HCT116 (cell line): ENCODE measurements around the gene CNTNAP2. TPM values are rescaled to one million over a fixed set of nuclear protein-coding genes. Genes with fewer than 3 reads are reported as not detected.

Experiments used
- ATAC-seq: fragments of 200-7000 bp; cut with Tn5 transposase; 2 replicates; pipeline ENCODE4 v1.9.1; 2020; ENCODE audit warnings: mild to moderate bottlenecking, moderate library complexity
- BruUV-seq: library from RNA; stranded (reverse); fragments of 400-500 nt; replicated peaks from 2 replicates; lab custom pipeline; 2021; lab: Mats Ljungman, UMichigan
- CTCF ChIA-PET: fragments of 300-600 bp; sonication (Branson Sonifier 250); formaldehyde crosslinking; loops from one replicate; lab custom pipeline; 2021; ENCODE audit warnings: antibody characterized with exemption; lab: Charles Lee
- POLR2A ChIA-PET: fragments of 300-600, 350-600 bp; sonication (Branson Sonifier 250); formaldehyde crosslinking; loops from one replicate; lab custom pipeline; 2021; ENCODE audit warnings: antibody characterized with exemption; lab: Charles Lee
- RAD21 ChIA-PET, 2 experiments: fragments of 300-600 bp; sonication (Branson Sonifier 250); formaldehyde crosslinking; loops; one replicate each; lab custom pipeline; 2023; ENCODE audit warnings: low total read pairs in 2 of 2; ENCODE audit not compliant: uncharacterized antibody in 2 of 2, unreplicated experiment in 2 of 2, low non-redundant PET in 1 of 2; lab: Charles Lee
- DNase-seq: peaks from one replicate; pipeline ENCODE4 v3.0.0-alpha.2; 2010; ENCODE audit warnings: low read depth, low spot score
- H2AFZ ChIP-seq: fragments of 200-600 bp; shearing (Covaris generic), sonication (generic); 2 replicates; pipeline ENCODE4 v1.6.1; 2017; ENCODE audit warnings: low read depth, mixed run types, mixed read lengths, antibody characterized with exemption, low read length; ENCODE audit not compliant: poor library complexity, severe bottlenecking
- H3K27ac ChIP-seq: 2 replicates; pipeline ENCODE4 v1.5.1; 2012; ENCODE audit warnings: low read depth, low read length
- H3K27me3 ChIP-seq: fragments of 200-600 bp; sonication (generic); 2 replicates; pipeline ENCODE4 v1.6.1; 2016; ENCODE audit warnings: mixed run types, low read length, mixed read lengths; ENCODE audit not compliant: insufficient read depth
- H3K36me3 ChIP-seq, 2 experiments: fragments of 200-500 bp in 1 of 2; fragments of 200-600 bp in 1 of 2; sonication (Bioruptor generic) in 1 of 2; sonication (generic) in 1 of 2; 2 replicates each; pipeline versions ENCODE4 v1.5.1 to v1.6.1; 2014 to 2016; ENCODE audit warnings: low read length in 2 of 2, inconsistent platforms in 1 of 2, mixed read lengths in 1 of 2, mixed run types in 1 of 2; ENCODE audit not compliant: insufficient read depth in 2 of 2, control insufficient read depth in 1 of 2
- H3K4me1 ChIP-seq, 2 experiments: fragments of 200-600 bp in 1 of 2; sonication (generic) in 1 of 2; 2 replicates each; pipeline versions ENCODE4 v1.5.1 to v1.6.1; 2012 to 2017; ENCODE audit warnings: low read length in 2 of 2, inconsistent platforms in 1 of 2, mild to moderate bottlenecking in 1 of 2, mixed read lengths in 1 of 2, mixed run types in 1 of 2, moderate library complexity in 1 of 2; ENCODE audit not compliant: insufficient read depth in 2 of 2, control insufficient read depth in 1 of 2
- H3K4me2 ChIP-seq: fragments of 200-600 bp; sonication (generic); 2 replicates; pipeline ENCODE4 v1.6.1; 2017; ENCODE audit warnings: mixed run types, low read length, mixed read lengths
- H3K4me3 ChIP-seq, 2 experiments: fragments of 200-600 bp in 1 of 2; sonication (generic) in 1 of 2; replicated peaks in 1 of 2; 2 replicates each; pipeline ENCODE4 v1.5.1; 2011 to 2016; ENCODE audit warnings: low read length in 2 of 2, control low read depth in 1 of 2, low read depth in 1 of 2, mild to moderate bottlenecking in 1 of 2, mixed read lengths in 1 of 2, mixed run types in 1 of 2
- H3K79me2 ChIP-seq: fragments of 200-600 bp; sonication (generic); 2 replicates; pipeline ENCODE4 v1.6.1; 2017; ENCODE audit warnings: mild to moderate bottlenecking, mixed run types, low read length, moderate library complexity, mixed read lengths; ENCODE audit not compliant: insufficient read depth
- H3K9ac ChIP-seq: fragments of 200-600 bp; sonication (generic); 2 replicates; pipeline ENCODE4 v1.6.1; 2016; ENCODE audit warnings: low read length, mixed read lengths
- H3K9me2 ChIP-seq: fragments of 200-600 bp; sonication (generic), shearing (Covaris generic); 2 replicates; pipeline ENCODE4 v1.6.1; 2017; ENCODE audit warnings: mixed run types, mild to moderate bottlenecking, moderate library complexity; ENCODE audit not compliant: insufficient read depth
- H3K9me3 ChIP-seq, 2 experiments: fragments of 200-500 bp in 1 of 2; fragments of 200-600 bp in 1 of 2; sonication (Bioruptor generic) in 1 of 2; sonication (generic) in 1 of 2; 2 replicates each; pipeline ENCODE4 v1.6.1; 2014 to 2017; ENCODE audit warnings: low read length in 2 of 2, mixed read lengths in 2 of 2, inconsistent platforms in 1 of 2, low read depth in 1 of 2, mild to moderate bottlenecking in 1 of 2, mixed run types in 1 of 2, moderate library complexity in 1 of 2; ENCODE audit not compliant: control insufficient read depth in 1 of 2, insufficient read depth in 1 of 2
- H4K20me1 ChIP-seq: fragments of 200-600 bp; sonication (generic), shearing (Covaris generic); 2 replicates; pipeline ENCODE4 v1.6.1; 2017; ENCODE audit warnings: mixed run types, mild to moderate bottlenecking, moderate library complexity; ENCODE audit not compliant: insufficient read depth
- CEBPB ChIP-seq: IDR thresholded peaks from 2 replicates; pipeline ENCODE4 v1.6.1; 2012; ENCODE audit warnings: low read depth
- ELF1 ChIP-seq: IDR thresholded peaks from 2 replicates; pipeline ENCODE4 v1.6.1; 2012; ENCODE audit warnings: low read depth, borderline replicate concordance
- EZH2 ChIP-seq: fragments of 200-600 bp; sonication (generic); IDR thresholded peaks from 2 replicates; pipeline ENCODE4 v1.6.1; 2017; ENCODE audit warnings: antibody characterized with exemption, mixed run types
- EZH2phosphoT487 ChIP-seq: fragments of 200-600 bp; IDR thresholded peaks from 2 replicates; pipeline ENCODE4 v1.6.1; 2018; ENCODE audit warnings: antibody characterized with exemption, borderline replicate concordance
- FOSL1 ChIP-seq: IDR thresholded peaks from 2 replicates; pipeline ENCODE4 v1.6.1; 2012; ENCODE audit warnings: low read depth
- POLR2AphosphoS5 ChIP-seq: IDR thresholded peaks from 2 replicates; pipeline ENCODE4 v1.6.1; 2011; ENCODE audit warnings: mild to moderate bottlenecking, low read depth, low read length, moderate library complexity
- RAD21 ChIP-seq: IDR thresholded peaks from 2 replicates; pipeline ENCODE4 v1.6.1; 2012; ENCODE audit warnings: low read depth, mild to moderate bottlenecking
- SP1 ChIP-seq: IDR thresholded peaks from 2 replicates; pipeline ENCODE4 v1.6.1; 2012; ENCODE audit warnings: low read depth
- SRF ChIP-seq: IDR thresholded peaks from 2 replicates; pipeline ENCODE4 v1.6.1; 2012; ENCODE audit warnings: low read depth
- TCF7L2 ChIP-seq: IDR thresholded peaks from 2 replicates; pipeline ENCODE4 v1.7.0; 2011; ENCODE audit warnings: borderline replicate concordance, inconsistent platforms; ENCODE audit not compliant: insufficient read depth, insufficient read length; ENCODE audit errors: extremely low read depth
- YY1 ChIP-seq: IDR thresholded peaks from 2 replicates; pipeline ENCODE4 v1.6.1; 2011; ENCODE audit warnings: low read length, low read depth, moderate library complexity, mild to moderate bottlenecking; ENCODE audit not compliant: insufficient replicate concordance; ENCODE audit errors: extremely low read depth
- intact Hi-C: fragments of 100-400 bp; cut with micrococcal nuclease; formaldehyde crosslinking; loops from 2 replicates; pipeline ENCODE4 v1.10.0; 2022
- total RNA-seq: library from RNA; stranded (reverse); gene quantifications from one replicate; pipeline ENCODE4 v1.2.1, GENCODE V29; 2021; ENCODE audit not compliant: unreplicated experiment
- TF ChIP-seq, protein P1 (sequence below): IDR thresholded peaks from 2 replicates; pipeline ENCODE4 v1.6.1; 2012; ENCODE audit warnings: low read depth
- TF ChIP-seq, protein P2 (sequence below), 3 experiments: fragments of 200-600 bp in 1 of 3; sonication (generic) in 1 of 3; IDR thresholded peaks in 2 of 3; conservative IDR thresholded peaks in 1 of 3; 2 replicates each; pipeline ENCODE4 v1.5.1; 2012 to 2017; ENCODE audit warnings: low read depth in 2 of 3, low read length in 2 of 3, antibody characterized with exemption in 1 of 3, borderline replicate concordance in 1 of 3, control low read depth in 1 of 3, mild to moderate bottlenecking in 1 of 3, mixed read lengths in 1 of 3, mixed run types in 1 of 3, moderate library complexity in 1 of 3; ENCODE audit not compliant: insufficient read depth in 1 of 3
- TF ChIP-seq, protein P3 (sequence below): IDR thresholded peaks from 2 replicates; pipeline ENCODE4 v1.6.1; 2012

CNTNAP2 gene
- total RNA-seq, 1 experiment from 2014 or later, result 0.37 TPM

DNA sequence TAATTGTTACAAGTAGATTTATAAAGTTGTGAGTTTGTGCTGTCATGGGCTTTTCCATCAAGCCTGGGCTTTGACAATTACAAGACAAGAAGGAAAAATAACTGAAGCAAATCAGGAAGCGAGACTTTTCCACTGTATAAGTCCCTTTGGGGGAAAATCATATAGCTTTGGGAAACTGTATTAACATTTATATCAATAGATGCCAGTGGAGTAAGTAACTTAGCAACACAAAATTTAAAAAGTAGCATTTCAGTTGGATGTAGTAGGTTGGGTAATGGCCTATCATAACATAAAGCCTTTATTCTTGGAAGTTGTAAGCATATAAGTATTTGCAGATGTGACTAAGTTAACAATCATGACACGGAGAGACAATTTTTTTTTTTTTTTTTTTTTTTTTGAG is 931.1 kb downstream of the CNTNAP2 start:
- H3K79me2 ChIP-seq, result no peaks in the 10 kb centered on the region

DNA sequence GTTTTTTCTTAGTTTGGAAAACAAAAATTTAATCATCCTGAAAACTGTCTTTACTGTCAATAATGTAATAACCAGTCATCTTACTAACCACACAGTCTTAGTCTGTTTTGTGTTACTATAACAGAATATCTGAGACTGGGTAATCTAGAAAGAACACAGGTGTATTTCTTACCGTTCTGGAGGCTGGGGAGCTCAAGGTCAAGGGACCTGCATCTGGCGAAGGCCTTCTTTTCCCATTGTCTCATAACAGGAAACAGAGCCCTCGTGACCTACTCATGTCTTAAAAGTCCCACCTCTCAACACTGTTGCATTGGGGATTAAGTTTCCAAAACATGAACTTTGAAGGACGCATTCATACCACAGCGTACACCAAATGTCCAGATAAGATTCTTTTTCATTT is 932.3 kb downstream of the CNTNAP2 start:
- Histone ChIP-seq H3K27me3 (no peaks in the 10 kb centered on the region), H3K9ac (no peak overlapping the region), H2AFZ (no peak overlapping the region), H3K36me3 (no peaks in the 10 kb centered on the region), H3K27ac (no peak overlapping the region), H3K4me1 (no peaks in the 10 kb centered on the region), H3K9me2 (no peaks in the 10 kb centered on the region), H3K79me2 (no peaks in the 10 kb centered on the region), H3K4me2 (no peak overlapping the region), H4K20me1 (no peaks in the 10 kb centered on the region), H3K9me3 (peaks cover 3 to 21% of the 10 kb centered on the region in 2 experiments; a peak in 2 of 4 replicates), H3K4me3 (no peak overlapping the region)
- intact Hi-C loops, result no loop called here
- ChIA-PET RAD21 (no interaction called here), POLR2A (no interaction called here), CTCF (no interaction called here)
- ATAC-seq, result no peak
- BruUV-seq, result no TSS peak
- no peak for DNase-seq
- no peak for TF ChIP-seq YY1
- TF ChIP-seq CEBPB, result no peak
- TF ChIP-seq EZH2phosphoT487, result no peak
- TF ChIP-seq, protein P1, sequence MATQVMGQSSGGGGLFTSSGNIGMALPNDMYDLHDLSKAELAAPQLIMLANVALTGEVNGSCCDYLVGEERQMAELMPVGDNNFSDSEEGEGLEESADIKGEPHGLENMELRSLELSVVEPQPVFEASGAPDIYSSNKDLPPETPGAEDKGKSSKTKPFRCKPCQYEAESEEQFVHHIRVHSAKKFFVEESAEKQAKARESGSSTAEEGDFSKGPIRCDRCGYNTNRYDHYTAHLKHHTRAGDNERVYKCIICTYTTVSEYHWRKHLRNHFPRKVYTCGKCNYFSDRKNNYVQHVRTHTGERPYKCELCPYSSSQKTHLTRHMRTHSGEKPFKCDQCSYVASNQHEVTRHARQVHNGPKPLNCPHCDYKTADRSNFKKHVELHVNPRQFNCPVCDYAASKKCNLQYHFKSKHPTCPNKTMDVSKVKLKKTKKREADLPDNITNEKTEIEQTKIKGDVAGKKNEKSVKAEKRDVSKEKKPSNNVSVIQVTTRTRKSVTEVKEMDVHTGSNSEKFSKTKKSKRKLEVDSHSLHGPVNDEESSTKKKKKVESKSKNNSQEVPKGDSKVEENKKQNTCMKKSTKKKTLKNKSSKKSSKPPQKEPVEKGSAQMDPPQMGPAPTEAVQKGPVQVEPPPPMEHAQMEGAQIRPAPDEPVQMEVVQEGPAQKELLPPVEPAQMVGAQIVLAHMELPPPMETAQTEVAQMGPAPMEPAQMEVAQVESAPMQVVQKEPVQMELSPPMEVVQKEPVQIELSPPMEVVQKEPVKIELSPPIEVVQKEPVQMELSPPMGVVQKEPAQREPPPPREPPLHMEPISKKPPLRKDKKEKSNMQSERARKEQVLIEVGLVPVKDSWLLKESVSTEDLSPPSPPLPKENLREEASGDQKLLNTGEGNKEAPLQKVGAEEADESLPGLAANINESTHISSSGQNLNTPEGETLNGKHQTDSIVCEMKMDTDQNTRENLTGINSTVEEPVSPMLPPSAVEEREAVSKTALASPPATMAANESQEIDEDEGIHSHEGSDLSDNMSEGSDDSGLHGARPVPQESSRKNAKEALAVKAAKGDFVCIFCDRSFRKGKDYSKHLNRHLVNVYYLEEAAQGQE, result no peak
- TF ChIP-seq ELF1, result no peak
- TF ChIP-seq TCF7L2, result no peak
- no peak for TF ChIP-seq POLR2AphosphoS5

More for the DNA sequence above, 931.1 kb downstream of the CNTNAP2 start:
- POLR2A ChIA-PET, result no interaction called here
- Histone ChIP-seq H3K4me1 (no peaks in the 10 kb centered on the region), H3K4me2 (no peak overlapping the region), H3K9ac (no peak overlapping the region), H3K9me3 (peaks cover 3 to 17% of the 10 kb centered on the region in 2 experiments; a peak in 2 of 4 replicates), H3K27me3 (no peaks in the 10 kb centered on the region), H2AFZ (no peak overlapping the region), H3K27ac (no peak overlapping the region), H4K20me1 (no peaks in the 10 kb centered on the region), H3K9me2 (no peaks in the 10 kb centered on the region), H3K36me3 (no peaks in the 10 kb centered on the region), H3K4me3 (no peak overlapping the region)
- BruUV-seq, result no TSS peak
- CTCF ChIA-PET, result no interaction called here
- DNase-seq, result no peak
- intact Hi-C loops, result no loop called here
- RAD21 ChIA-PET, result no interaction called here
- no peak for TF ChIP-seq RAD21
- no peak for TF ChIP-seq SRF
- no peak for TF ChIP-seq ELF1
- TF ChIP-seq POLR2AphosphoS5, result no peak
- TF ChIP-seq TCF7L2, result no peak
- TF ChIP-seq, protein P2, sequence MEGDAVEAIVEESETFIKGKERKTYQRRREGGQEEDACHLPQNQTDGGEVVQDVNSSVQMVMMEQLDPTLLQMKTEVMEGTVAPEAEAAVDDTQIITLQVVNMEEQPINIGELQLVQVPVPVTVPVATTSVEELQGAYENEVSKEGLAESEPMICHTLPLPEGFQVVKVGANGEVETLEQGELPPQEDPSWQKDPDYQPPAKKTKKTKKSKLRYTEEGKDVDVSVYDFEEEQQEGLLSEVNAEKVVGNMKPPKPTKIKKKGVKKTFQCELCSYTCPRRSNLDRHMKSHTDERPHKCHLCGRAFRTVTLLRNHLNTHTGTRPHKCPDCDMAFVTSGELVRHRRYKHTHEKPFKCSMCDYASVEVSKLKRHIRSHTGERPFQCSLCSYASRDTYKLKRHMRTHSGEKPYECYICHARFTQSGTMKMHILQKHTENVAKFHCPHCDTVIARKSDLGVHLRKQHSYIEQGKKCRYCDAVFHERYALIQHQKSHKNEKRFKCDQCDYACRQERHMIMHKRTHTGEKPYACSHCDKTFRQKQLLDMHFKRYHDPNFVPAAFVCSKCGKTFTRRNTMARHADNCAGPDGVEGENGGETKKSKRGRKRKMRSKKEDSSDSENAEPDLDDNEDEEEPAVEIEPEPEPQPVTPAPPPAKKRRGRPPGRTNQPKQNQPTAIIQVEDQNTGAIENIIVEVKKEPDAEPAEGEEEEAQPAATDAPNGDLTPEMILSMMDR (IDR thresholded peaks at IDR 0.05 in 2 of 3, conservative IDR thresholded peaks at IDR 0.05 in 1 of 3; ENCODE audit: borderline replicate concordance in 1 of 3, insufficient read depth in 1 of 3, low read depth in 2 of 3, low read length in 2 of 3), result no peak
- no peak for TF ChIP-seq EZH2
- no peak for TF ChIP-seq SP1
- TF ChIP-seq, protein P3, sequence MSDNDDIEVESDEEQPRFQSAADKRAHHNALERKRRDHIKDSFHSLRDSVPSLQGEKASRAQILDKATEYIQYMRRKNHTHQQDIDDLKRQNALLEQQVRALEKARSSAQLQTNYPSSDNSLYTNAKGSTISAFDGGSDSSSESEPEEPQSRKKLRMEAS, result no peak
- no peak for TF ChIP-seq FOSL1
- ATAC-seq, result no peak
